Measurements from ENCODE around the gene CASP7. TPM values are rescaled to one million over a fixed set of nuclear protein-coding genes. Genes with fewer than 3 reads are reported as not detected.
A peak's percentile ranks its signal among the peaks of the same experiment; 100 is the strongest.

Gene CASP7
- total RNA-seq, 4 donors from 2014 or later, result 34.0 to 233 (median 101) TPM

GRCh38 chr10:113745374-113745773 is 65.7 kb downstream of the CASP7 start:
- 50 to 84% methylated on average over 1 to 2 of the region's 2 CpGs for WGBS, 2 donors (ENCODE audit: low coverage in 1 of 2)
- peak overlapping the region in 2 of 4 donors; percentile 66 to 77 for H3K27ac ChIP-seq
- H3K9me3 ChIP-seq, result no peaks in the 10 kb centered on the region
- TF ChIP-seq CTCF (IDR thresholded peaks at IDR 0.05) (no peak), EP300 (IDR thresholded peaks at IDR 0.05; ENCODE audit: low read depth) (no peak), POLR2A (IDR thresholded peaks at IDR 0.05) (no peak), POLR2AphosphoS5 (IDR thresholded peaks at IDR 0.05) (no peak)
- in situ Hi-C loops (cut with MboI; ENCODE audit: low pct_ligation_motif_present in 1 of 4, low pct_unique_long_range_greater_than_20kb in 1 of 4, low sequenced_read_pairs in 3 of 4) (no loop called here), intact Hi-C loops (cut with DNase I; ENCODE audit: low total_unique reads) (no loop called here)
- H3K36me3 ChIP-seq, result no peaks in the 10 kb centered on the region
- DNase-seq, result no peak
- H3K27me3 ChIP-seq, result no peaks in the 10 kb centered on the region
- no peak overlapping the region for H3K4me3 ChIP-seq
- peaks cover 0 to 32% (median 13%) of the 10 kb centered on the region in 4 donors for H3K4me1 ChIP-seq

- H3K27me3 ChIP-seq, result no peaks in the 10 kb centered on the region
- peaks cover 0 to 42% (median 19%) of the 10 kb centered on the region in 4 donors for H3K4me1 ChIP-seq
- DNase-seq, result peak; percentile 85
- WGBS, 2 donors (ENCODE audit: low coverage in 1 of 2), result 39 to 43% methylated on average over 3 of the region's 3 CpGs
- in situ Hi-C loops (cut with MboI; ENCODE audit: low pct_ligation_motif_present in 1 of 4, low pct_unique_long_range_greater_than_20kb in 1 of 4, low sequenced_read_pairs in 3 of 4) (no loop called here), intact Hi-C loops (cut with DNase I; ENCODE audit: low total_unique reads) (no loop called here)
- H3K36me3 ChIP-seq, result no peaks in the 10 kb centered on the region
- H3K4me3 ChIP-seq, result no peak overlapping the region
- H3K27ac ChIP-seq, result peak overlapping the region; percentile 29 to 77 (median 64)
- no peaks in the 10 kb centered on the region for H3K9me3 ChIP-seq
- TF ChIP-seq EP300 (IDR thresholded peaks at IDR 0.05; ENCODE audit: low read depth), result no peak
- TF ChIP-seq POLR2AphosphoS5 (IDR thresholded peaks at IDR 0.05), result peak in 2 of 3 donors; percentile 27 to 42
These were observed 66.7 kb downstream of the CASP7 start for GRCh38 chr10:113746217-113746957.

GRCh38 chr10:113751181-113751732 is 71.5 kb downstream of the CASP7 start, which contains the start of gene PLEKHS1:
Gene PLEKHS1 (plus strand): TSS chr10:113751682. CDS start chr10:113755278, 3,596 bp downstream.
- Histone ChIP-seq H3K4me3 (peak within 1 kb of the TSS in 1 of 4 donors; percentile 27), H3K27me3 (no peaks in the 10 kb centered on the region), H3K27ac (peak within 1 kb of the TSS; percentile 45 to 80 (median 76)), H3K9me3 (no peaks in the 10 kb centered on the region), H3K4me1 (peaks cover 0 to 70% (median 37%) of the 10 kb centered on the region in 4 donors), H3K36me3 (no peaks in the 10 kb centered on the region)
- TF ChIP-seq POLR2AphosphoS5 (IDR thresholded peaks at IDR 0.05), result no peak
- TF ChIP-seq EP300 (IDR thresholded peaks at IDR 0.05; ENCODE audit: low read depth), result no peak
- TF ChIP-seq CTCF (IDR thresholded peaks at IDR 0.05), result no peak
- TF ChIP-seq POLR2A (IDR thresholded peaks at IDR 0.05), result no peak
- in situ Hi-C loops (cut with MboI; ENCODE audit: low pct_ligation_motif_present in 1 of 4, low pct_unique_long_range_greater_than_20kb in 1 of 4, low sequenced_read_pairs in 3 of 4), result no loop called here
- WGBS, 2 donors (ENCODE audit: low coverage in 1 of 2), result 54 to 60% methylated on average over 1 to 3 of the region's 3 CpGs
- intact Hi-C loops (cut with DNase I; ENCODE audit: low total_unique reads), result no loop called here
- DNase-seq, result no peak

GRCh38 chr10:113752553-113752952 is 72.8 kb downstream of the CASP7 start:
- Histone ChIP-seq H3K27me3 (no peaks in the 10 kb centered on the region), H3K36me3 (no peaks in the 10 kb centered on the region), H3K27ac (peak overlapping the region; percentile 45 to 80 (median 76)), H3K4me1 (peaks cover 0 to 66% (median 33%) of the 10 kb centered on the region in 4 donors), H3K4me3 (peak overlapping the region in 1 of 4 donors; percentile 27), H3K9me3 (no peaks in the 10 kb centered on the region)
- no peak for TF ChIP-seq CTCF (IDR thresholded peaks at IDR 0.05)
- no peak for TF ChIP-seq POLR2AphosphoS5 (IDR thresholded peaks at IDR 0.05)
- TF ChIP-seq EP300 (IDR thresholded peaks at IDR 0.05; ENCODE audit: low read depth), result no peak
- no peak for TF ChIP-seq POLR2A (IDR thresholded peaks at IDR 0.05)
- DNase-seq, result peak; percentile 32
- in situ Hi-C loops (cut with MboI; ENCODE audit: low pct_ligation_motif_present in 1 of 4, low pct_unique_long_range_greater_than_20kb in 1 of 4, low sequenced_read_pairs in 3 of 4) (no loop called here), intact Hi-C loops (cut with DNase I; ENCODE audit: low total_unique reads) (no loop called here)
- WGBS, 2 donors (ENCODE audit: low coverage in 1 of 2), result 40 to 64% methylated on average over 1 of the region's 1 CpG
